ENCODE measurements around the gene RRM1. TPM values are rescaled to one million over a fixed set of nuclear protein-coding genes. Genes with fewer than 3 reads are reported as not detected.

The RRM1 gene
- total RNA-seq, 1 experiment from 2014 or later, result 88.8 TPM

- H3K27ac Mint-ChIP-seq, result no peak overlapping the region
- no peaks in the 10 kb centered on the region for H3K27me3 Mint-ChIP-seq (ENCODE audit: low read depth)
- H3K4me1 Mint-ChIP-seq, result no peaks in the 10 kb centered on the region
- CTCF ChIA-PET, result interaction anchor here (1.3 kb wide), 1 partner anchor 14 kb away, joined by 7 read pairs; no protein-coding TSS in a partner anchor
- POLR2A ChIA-PET, result no interaction called here
- ATAC-seq (no peak), DNase-seq (ENCODE audit: low spot score) (no peak)
- H3K4me3 Mint-ChIP-seq, result no peak overlapping the region
- no peak for TF ChIP-seq E2F1 (CRISPR knock-in tag; IDR thresholded peaks at IDR 0.05)
- H3K36me3 Mint-ChIP-seq, result no peaks in the 10 kb centered on the region
- no peaks in the 10 kb centered on the region for H3K9me3 Mint-ChIP-seq
Observed at GRCh38 chr11:4059424-4059823, 35.2 kb upstream of the RRM1 start.

GRCh38 chr11:4060182-4060923 lies 34.2 kb upstream of the RRM1 start:
- H3K27me3 Mint-ChIP-seq (ENCODE audit: low read depth), result no peaks in the 10 kb centered on the region
- H3K27ac Mint-ChIP-seq, result no peak overlapping the region
- DNase-seq (ENCODE audit: low spot score) (no peak), ATAC-seq (no peak)
- no peaks in the 10 kb centered on the region for H3K4me1 Mint-ChIP-seq
- H3K4me3 Mint-ChIP-seq, result no peak overlapping the region
- CTCF ChIA-PET, result interaction anchor here (0.7 to 0.9 kb wide), 2 partner anchors 13 to 211 kb away, joined by 3 read pairs; no protein-coding TSS in a partner anchor
- no peaks in the 10 kb centered on the region for H3K36me3 Mint-ChIP-seq
- no peaks in the 10 kb centered on the region for H3K9me3 Mint-ChIP-seq
- POLR2A ChIA-PET, result interaction anchor here (1.3 kb wide), 1 partner anchor 206 kb away, joined by 3 read pairs; no protein-coding TSS in a partner anchor
- TF ChIP-seq ZNF317 (CRISPR knock-in tag; IDR thresholded peaks at IDR 0.05; ENCODE audit: borderline replicate concordance, low read depth), result no peak
- no peak for TF ChIP-seq ZNF671 (CRISPR knock-in tag; IDR thresholded peaks at IDR 0.05)
- TF ChIP-seq, protein P1, sequence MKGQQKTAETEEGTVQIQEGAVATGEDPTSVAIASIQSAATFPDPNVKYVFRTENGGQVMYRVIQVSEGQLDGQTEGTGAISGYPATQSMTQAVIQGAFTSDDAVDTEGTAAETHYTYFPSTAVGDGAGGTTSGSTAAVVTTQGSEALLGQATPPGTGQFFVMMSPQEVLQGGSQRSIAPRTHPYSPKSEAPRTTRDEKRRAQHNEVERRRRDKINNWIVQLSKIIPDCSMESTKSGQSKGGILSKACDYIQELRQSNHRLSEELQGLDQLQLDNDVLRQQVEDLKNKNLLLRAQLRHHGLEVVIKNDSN (CRISPR knock-in tag; IDR thresholded peaks at IDR 0.05), result no peak
- TF ChIP-seq ZNF138 (CRISPR knock-in tag; conservative IDR thresholded peaks at IDR 0.05), result no peak
- no peak for TF ChIP-seq ZNF416 (CRISPR knock-in tag; IDR thresholded peaks at IDR 0.05)
- no peak for TF ChIP-seq ELF4 (CRISPR knock-in tag; IDR thresholded peaks at IDR 0.05; ENCODE audit: low read depth)
- no peak for TF ChIP-seq RORB (CRISPR knock-in tag; IDR thresholded peaks at IDR 0.05)
- TF ChIP-seq, protein P2, sequence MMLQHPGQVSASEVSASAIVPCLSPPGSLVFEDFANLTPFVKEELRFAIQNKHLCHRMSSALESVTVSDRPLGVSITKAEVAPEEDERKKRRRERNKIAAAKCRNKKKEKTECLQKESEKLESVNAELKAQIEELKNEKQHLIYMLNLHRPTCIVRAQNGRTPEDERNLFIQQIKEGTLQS (CRISPR knock-in tag; conservative IDR thresholded peaks at IDR 0.05), result no peak
- no peak for TF ChIP-seq JAZF1 (CRISPR knock-in tag; IDR thresholded peaks at IDR 0.05)
- TF ChIP-seq, protein P3, sequence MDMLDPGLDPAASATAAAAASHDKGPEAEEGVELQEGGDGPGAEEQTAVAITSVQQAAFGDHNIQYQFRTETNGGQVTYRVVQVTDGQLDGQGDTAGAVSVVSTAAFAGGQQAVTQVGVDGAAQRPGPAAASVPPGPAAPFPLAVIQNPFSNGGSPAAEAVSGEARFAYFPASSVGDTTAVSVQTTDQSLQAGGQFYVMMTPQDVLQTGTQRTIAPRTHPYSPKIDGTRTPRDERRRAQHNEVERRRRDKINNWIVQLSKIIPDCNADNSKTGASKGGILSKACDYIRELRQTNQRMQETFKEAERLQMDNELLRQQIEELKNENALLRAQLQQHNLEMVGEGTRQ (CRISPR knock-in tag; IDR thresholded peaks at IDR 0.05), result no peak
- no peak for TF ChIP-seq EMX1 (CRISPR knock-in tag; IDR thresholded peaks at IDR 0.05)
- TF ChIP-seq, protein P4, sequence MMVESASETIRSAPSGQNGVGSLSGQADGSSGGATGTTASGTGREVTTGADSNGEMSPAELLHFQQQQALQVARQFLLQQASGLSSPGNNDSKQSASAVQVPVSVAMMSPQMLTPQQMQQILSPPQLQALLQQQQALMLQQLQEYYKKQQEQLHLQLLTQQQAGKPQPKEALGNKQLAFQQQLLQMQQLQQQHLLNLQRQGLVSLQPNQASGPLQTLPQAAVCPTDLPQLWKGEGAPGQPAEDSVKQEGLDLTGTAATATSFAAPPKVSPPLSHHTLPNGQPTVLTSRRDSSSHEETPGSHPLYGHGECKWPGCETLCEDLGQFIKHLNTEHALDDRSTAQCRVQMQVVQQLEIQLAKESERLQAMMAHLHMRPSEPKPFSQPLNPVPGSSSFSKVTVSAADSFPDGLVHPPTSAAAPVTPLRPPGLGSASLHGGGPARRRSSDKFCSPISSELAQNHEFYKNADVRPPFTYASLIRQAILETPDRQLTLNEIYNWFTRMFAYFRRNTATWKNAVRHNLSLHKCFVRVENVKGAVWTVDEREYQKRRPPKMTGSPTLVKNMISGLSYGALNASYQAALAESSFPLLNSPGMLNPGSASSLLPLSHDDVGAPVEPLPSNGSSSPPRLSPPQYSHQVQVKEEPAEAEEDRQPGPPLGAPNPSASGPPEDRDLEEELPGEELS (CRISPR knock-in tag; IDR thresholded peaks at IDR 0.05), result no peak
- TF ChIP-seq FOXJ3 (CRISPR knock-in tag; IDR thresholded peaks at IDR 0.05; ENCODE audit: borderline replicate concordance), result no peak

DNA sequence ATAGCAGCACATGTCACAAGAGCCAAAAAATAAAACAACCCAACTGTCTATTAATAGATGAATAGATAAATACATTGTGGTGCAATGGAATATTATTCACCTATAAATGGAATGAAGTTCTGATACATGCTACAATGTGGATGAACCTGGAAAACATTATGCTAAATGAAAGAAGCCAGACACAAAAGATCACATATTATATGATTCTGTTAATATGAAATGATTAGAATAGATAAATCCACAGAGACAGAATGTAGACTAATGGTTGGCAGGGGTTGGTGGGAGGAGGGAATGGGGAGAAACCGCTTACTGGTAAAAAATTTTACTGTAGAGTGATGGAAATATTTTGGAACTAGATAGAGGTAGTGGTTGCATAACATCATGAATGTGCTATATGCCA lies 32.9 kb upstream of the RRM1 start:
- POLR2A ChIA-PET, result no interaction called here
- DNase-seq (ENCODE audit: low spot score), result no peak
- Mint-ChIP-seq H3K36me3 (no peaks in the 10 kb centered on the region), H3K9me3 (no peaks in the 10 kb centered on the region), H3K4me1 (no peaks in the 10 kb centered on the region), H3K27me3 (ENCODE audit: low read depth) (no peaks in the 10 kb centered on the region), H3K27ac (no peak overlapping the region), H3K4me3 (no peak overlapping the region)
- ATAC-seq, result no peak
- CTCF ChIA-PET, result no interaction called here
- TF ChIP-seq GRHL2 (CRISPR knock-in tag; IDR thresholded peaks at IDR 0.05; ENCODE audit: insufficient replicate concordance, severe bottlenecking) (no peak), E2F1 (CRISPR knock-in tag; IDR thresholded peaks at IDR 0.05) (no peak), ZNF671 (CRISPR knock-in tag; IDR thresholded peaks at IDR 0.05) (no peak), ZBTB43 (CRISPR knock-in tag; IDR thresholded peaks at IDR 0.05) (no peak), E2F4 (CRISPR knock-in tag; IDR thresholded peaks at IDR 0.05; ENCODE audit: borderline replicate concordance, low read depth) (no peak)
- TF ChIP-seq, protein P5, sequence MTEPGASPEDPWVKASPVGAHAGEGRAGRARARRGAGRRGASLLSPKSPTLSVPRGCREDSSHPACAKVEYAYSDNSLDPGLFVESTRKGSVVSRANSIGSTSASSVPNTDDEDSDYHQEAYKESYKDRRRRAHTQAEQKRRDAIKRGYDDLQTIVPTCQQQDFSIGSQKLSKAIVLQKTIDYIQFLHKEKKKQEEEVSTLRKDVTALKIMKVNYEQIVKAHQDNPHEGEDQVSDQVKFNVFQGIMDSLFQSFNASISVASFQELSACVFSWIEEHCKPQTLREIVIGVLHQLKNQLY (CRISPR knock-in tag; IDR thresholded peaks at IDR 0.05), result no peak
- TF ChIP-seq, protein P6, sequence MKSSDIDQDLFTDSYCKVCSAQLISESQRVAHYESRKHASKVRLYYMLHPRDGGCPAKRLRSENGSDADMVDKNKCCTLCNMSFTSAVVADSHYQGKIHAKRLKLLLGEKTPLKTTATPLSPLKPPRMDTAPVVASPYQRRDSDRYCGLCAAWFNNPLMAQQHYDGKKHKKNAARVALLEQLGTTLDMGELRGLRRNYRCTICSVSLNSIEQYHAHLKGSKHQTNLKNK (CRISPR knock-in tag; IDR thresholded peaks at IDR 0.05), result no peak

Data from WTC11 (cell line).